HG02588 (cell line): Measurements from ENCODE around the gene FAM120B.
"Not testable (repeated sequence)": the region's sequence is repeated elsewhere in the genome, so short reads cannot be mapped to it uniquely, and the experiment has no call there.

Source experiments
- ATAC-seq: cut with Tn5 transposase; IDR thresholded peaks from one replicate; pipeline ENCODE4 v1.9.1; 2021; ENCODE audit warnings: mild to moderate bottlenecking, moderate library complexity; ENCODE audit not compliant: unreplicated experiment

Gene FAM120B

DNA sequence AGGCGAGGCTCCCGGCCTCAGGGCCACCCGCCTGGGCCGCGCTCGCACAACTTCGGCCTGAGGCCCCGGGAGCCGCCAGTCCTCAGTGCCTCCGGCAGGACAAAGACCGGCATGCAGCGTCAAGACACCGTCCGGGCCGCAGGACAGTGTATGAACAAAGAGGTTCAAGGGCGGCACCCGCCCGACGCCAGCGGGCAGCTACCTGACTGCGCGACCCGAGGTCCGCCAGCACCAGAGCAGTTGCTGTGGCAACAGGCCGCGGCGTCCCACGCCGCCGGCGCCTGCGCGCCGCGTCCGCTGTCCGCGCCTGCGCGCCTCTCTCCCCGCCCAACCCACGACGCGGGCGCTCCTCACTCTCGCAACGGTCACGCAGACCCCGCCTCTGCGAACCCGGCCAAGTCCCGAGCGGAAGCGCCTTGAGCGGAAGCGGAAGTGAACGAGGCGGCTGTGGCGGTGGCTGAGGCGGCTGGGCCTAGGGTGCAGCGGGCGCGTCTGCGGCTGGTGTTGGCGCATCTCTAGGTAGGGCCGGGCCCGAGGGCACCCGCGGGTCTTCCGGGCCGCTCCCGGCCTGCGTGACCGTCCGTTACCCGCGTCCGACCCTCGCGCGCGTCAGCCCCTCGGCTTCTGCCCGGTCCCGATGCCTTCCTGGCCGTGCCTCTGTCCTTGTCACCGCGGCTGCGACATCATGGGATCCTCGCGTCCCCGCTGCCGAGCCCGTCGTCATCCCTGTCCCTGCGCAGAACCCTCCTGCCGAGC, at the start of gene FAM120B:
FAM120B (plus strand) TSS at position 435 of the 756 bp plus-strand sequence. CDS start 10,633 bp downstream, outside the sequence.
- ATAC-seq = peak; percentile 99

DNA sequence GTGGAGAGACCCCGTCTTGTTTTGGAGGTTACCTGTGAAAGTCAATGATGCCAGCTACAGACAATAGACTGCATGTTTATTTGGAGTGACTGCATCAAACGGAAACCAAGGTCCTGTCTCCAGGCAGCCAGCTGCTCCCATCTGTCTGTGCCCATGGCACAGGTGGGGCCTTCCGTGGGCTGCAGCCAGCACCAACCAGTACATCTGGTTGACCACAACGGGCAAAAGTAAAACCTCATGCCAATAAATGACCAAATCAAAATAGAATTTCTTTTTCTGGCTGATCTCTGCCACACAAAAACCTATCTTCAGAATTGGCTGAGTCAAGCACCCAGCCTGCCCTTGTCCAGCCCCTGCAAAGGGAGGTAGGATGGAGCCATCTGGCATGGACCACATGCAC, 49.2 kb upstream of the FAM120B start:
- ATAC-seq = no peak

- ATAC-seq = no peak
Measured at GRCh38 chr6:170258407-170258806, 48.2 kb upstream of the FAM120B start.

- ATAC-seq = no peak
Measured at GRCh38 chr6:170259278-170259677, 47.3 kb upstream of the FAM120B start.

DNA sequence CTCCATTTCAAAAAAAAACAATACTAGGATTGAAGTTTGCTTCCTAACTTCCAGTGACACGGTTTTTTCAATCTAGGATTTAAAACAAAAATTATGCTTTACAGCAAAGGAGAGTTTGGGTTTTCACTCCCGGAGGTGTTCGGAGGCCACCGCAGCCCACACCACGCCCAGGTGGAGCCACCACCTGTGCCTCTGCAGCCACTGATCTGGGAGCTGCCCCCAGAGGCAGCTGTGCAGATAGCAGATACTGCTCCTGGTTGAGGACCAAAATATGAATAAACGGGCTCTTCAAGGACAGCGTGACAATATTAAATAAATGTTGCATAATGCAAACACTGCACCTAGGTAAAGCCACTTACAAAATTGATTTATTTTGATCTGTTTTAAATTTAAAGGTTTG, 45.9 kb upstream of the FAM120B start:
- ATAC-seq = no peak

DNA sequence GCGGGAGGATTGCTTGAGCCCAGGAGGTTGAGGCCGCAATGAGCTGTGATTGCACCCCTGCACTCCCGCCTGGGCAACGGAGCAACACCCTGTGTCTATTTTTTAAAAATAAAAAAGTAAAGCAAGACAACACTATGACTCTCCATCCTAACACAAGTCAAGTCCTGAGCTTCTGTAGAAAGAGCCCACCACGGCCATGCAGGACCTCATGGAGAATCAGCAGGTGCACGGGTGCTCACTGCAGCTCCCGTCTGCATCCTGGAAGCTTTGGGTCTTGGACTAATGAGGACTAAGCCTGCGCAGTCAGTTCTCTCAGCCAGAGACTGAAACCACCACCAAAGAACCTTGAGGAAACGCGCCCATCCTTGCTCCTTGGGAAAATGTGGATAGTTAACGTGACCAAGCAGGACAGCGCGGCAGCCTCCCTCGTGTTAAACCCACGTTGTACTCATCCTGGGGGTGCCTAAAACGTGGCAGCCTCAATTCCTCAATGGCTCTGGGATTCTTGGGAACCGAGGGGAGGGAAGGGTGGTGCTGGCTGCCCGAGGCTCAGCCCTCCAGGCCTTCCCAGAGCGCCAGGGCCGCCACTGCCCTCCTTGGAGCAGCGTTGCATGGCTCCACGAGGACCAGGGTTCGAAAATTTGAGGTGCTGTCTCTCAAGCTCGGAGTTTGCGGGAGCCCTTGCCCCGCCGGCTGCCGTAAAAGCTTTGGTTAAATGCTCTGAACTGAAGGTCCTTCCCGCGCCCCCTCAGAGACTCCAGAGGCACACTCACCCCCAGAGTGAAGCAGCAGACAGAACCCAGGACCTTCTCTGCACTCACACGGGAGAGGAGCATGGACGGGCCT, 44.7 kb upstream of the FAM120B start:
- ATAC-seq = no peak

DNA sequence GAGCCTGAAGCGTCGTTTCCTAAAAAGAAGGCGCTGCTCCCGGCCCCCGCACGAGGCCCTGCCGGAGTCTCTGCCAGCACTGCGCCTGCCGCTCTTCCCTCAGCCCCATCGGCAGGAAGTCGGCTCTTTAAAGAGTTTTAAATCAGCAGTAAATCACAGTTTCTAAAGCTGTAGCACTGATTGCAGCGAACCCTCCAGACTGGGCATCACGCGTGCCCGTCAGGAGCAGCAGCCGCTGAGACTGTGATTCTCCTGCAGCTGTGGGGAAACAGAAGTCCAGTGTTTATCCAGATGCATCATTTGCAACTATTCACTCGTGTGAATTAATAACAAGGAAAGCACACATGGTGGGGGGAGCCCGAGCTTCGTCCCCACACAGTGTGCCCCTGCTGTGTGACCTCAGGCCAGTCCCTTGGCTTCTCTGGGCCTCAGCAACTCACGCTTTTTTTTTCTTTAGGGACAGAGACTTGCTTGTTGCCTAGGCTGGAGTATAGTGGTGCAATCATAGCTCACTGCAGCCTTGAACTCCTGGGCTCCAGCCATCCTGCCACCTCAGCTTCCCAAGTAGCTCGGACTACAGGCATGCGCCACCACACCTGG, 44.0 kb upstream of the FAM120B start:
- ATAC-seq = no peak

- no peak for ATAC-seq
Measured at GRCh38 chr6:170263410-170263809, 43.1 kb upstream of the FAM120B start.

DNA sequence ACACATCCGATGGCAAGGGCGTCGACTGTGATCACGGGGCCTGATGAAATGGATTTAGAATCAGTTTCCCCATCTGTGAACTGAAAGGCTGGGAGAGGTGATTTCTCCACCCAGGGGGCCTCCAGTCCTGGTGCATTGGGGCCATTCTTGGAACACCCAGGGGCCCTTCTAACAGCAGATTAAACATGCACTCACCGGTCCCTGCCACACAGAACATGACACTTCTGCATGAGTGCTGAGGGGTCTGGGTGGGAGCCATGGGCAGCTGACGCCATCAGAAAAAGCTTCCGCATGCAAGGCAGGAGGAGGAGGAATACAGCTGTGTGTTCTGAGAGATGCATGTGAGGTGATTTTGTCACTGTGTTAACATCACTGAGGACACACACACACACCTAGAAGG, 42.5 kb upstream of the FAM120B start:
- ATAC-seq = no peak

DNA sequence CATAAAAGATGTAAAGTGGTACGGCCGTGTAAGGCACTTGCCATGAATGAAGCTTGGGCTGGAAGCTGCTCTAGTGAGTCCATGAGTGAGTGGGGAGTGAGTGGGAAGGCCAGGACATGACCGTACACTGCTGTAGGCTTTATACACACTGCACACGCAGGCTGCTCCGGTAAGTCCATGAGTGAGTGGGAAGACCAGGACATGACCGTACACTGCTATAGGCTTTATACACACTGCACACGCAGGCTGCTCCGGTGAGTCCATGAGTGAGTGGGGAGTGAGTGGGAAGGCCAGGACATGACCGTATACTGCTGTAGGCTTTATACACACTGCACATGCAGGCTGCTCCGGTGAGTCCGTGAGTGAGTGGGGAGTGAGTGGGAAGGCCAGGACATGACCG, 41.9 kb upstream of the FAM120B start:
- not testable (repeated sequence) for ATAC-seq

DNA sequence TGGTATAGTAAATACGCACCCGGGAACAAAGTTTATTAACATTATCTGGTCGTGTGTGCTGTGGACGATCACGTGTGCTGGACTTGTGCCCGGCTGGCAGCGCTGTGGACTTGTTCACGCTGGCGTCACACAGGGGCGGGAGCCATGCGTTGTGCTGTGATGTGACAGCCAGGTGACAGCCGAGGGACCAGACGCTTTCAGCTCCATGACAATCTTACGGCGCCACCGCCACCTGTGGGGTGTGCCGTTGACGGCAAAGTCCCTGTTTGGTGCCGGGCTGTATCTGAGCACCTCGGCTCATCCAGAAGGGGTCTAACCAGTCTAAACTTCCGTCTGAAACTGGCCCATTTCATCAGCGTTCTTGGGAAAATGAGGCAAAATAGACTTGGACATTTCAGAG, 40.9 kb upstream of the FAM120B start:
- no peak for ATAC-seq

DNA sequence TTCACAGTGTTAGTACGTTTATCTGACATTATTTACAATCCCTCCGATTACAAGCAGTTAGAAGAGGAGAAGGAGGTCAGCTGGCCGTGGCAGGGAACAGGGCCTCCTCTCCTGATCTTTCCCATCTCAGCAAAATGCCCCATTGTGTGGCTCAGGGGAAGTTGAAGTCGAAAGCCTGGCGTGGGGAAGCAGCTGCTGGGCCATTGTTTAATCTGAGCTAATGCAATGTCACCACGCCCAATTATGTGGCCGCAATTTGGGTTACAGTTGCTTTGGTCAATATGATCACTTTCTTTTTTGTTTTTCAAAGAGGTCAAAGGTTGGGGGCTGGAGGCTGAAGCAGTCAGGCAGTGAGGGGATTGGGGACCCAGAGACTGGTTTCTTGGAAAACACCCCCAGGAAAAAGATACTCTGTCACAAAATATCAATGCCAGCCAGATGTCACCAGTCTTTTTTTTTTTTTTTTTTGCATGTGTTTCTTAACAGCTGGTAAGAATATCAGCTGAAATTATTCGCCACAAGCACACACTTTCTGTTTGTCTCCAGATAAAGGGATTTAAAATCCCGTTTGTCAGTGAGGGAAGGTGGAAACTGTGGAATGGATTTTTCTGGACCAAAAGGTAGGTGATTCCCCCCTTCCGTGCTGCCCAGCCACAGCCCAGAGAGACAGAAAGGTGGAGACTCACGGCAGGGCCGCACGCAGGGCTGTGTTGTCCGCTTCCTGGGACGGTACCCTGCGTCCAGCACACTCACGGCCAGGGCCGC, 40.3 kb upstream of the FAM120B start:
- ATAC-seq = no peak

- no peak for ATAC-seq
Measured at GRCh38 chr6:170267688-170268087, 38.9 kb upstream of the FAM120B start.

GRCh38 chr6:170268216-170269129, 38.1 kb upstream of the FAM120B start:
- ATAC-seq = no peak

- no peak for ATAC-seq
Measured at GRCh38 chr6:170269151-170269845, 37.3 kb upstream of the FAM120B start.

DNA sequence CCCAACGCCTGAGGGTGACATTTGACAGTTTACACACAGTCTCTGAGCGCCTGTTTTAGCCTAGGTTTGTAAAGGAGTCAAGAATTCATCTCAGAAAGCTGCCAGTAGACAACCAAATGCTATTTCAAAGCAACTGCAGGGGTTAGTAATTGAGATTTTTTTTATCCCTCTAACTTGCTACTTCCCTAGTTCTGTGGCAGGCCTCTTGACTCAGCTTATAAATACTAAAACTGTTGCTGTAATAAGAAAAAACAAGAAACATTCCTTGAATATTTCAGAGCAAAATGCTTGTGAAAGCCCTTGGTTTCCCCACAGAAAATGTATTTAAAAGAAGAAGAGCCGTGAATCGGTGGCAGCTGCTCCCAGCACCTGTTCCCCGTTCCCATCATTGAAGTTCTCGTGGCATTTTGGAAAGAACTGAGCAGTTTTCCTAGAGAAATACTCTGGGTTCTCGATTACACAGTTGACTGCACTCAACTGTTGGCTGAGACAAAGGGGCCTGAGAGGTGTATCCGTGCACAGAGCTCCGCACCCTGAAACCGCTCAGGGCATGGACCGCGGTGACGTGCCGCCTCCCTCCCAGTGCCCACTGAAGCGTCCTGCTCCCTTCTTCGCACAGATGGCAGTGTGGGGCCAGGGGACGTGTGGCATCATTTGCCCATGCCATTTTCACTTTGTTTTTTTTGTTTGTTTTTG, 36.6 kb upstream of the FAM120B start:
- no peak for ATAC-seq

DNA sequence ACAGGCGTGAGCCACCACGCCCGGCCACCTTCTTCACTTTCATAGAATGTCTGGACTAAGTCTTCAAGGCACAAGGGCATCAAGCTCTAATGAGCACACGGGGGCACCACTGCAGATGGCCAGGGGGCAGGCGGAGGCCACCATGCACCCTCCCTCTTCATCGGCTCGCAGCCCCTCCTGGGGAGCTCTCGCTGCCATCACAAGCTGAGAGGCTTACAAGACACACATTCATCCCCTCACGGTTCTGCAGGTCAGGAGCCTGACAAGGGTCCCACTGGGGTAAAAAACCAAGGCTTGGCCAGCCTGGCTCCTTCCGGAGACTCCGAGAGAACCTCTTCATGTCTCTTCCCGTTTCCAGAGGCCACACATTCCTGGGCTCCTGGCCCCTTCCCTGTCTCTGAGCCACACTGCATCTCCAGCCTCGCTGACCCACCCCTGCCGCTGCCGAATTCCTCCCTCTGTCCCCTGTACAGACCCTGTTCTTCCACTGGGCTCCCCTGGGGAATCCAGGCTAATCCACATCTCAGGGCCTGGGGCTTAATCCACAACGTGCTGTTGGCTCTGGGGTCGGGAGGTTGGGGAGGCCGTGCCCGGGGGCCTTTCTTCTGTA, 35.5 kb upstream of the FAM120B start:
- no peak for ATAC-seq

- peak; percentile 94 for ATAC-seq
Measured at GRCh38 chr6:170271771-170272314, 34.7 kb upstream of the FAM120B start.
